Skeletal muscle cell (primary cell): ENCODE measurements around the gene SLC39A13.
A peak's percentile ranks its signal among the peaks of the same experiment; 100 is the strongest.

Source experiments
- DNase-seq: peaks from one replicate; pipeline ENCODE4 v3.0.0-alpha.2; 2010; ENCODE audit warnings: low read depth
- H3K4me3 ChIP-seq: 2 replicates; pipeline ENCODE4 v1.5.1; 2011; ENCODE audit warnings: low read depth, mild to moderate bottlenecking, control low read depth, low read length, moderate library complexity

The SLC39A13 gene

GRCh38 chr11:47398551-47398950, 9.8 kb upstream of the SLC39A13 start:
- no peak for DNase-seq
- no peak overlapping the region for H3K4me3 ChIP-seq

- no peak for DNase-seq
- peak overlapping the region; percentile 48 for H3K4me3 ChIP-seq
These were observed 8.3 kb upstream of the SLC39A13 start for GRCh38 chr11:47399860-47400767.

- H3K4me3 ChIP-seq, result no peak overlapping the region
- DNase-seq, result no peak
These were observed 7.6 kb upstream of the SLC39A13 start for GRCh38 chr11:47400768-47401279.

GRCh38 chr11:47403135-47403534, 5.3 kb upstream of the SLC39A13 start:
- no peak overlapping the region for H3K4me3 ChIP-seq
- no peak for DNase-seq

DNA sequence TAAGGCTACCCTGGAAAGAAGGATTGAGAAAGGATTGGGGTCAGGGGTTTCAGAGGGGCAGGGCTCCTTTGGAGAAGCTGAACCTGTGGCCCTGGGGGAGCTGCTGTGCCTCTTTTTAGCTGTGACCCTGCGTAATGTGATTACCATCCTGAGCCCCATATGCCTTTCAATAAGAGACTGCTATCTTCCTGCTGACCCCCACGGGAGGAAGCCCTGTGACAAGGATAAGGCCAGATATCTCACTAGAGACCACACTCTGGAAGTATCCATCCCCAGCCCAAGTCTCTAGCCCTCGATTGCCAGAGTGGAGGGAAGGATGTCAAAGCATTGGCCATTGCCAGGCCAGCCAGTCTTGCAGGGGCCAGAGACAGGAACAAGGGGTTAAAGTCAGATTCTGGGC, 4.8 kb upstream of the SLC39A13 start:
- DNase-seq, result no peak
- H3K4me3 ChIP-seq, result no peak overlapping the region

- peak overlapping the region; percentile 60 for H3K4me3 ChIP-seq
- DNase-seq, result no peak
These were observed 1.3 kb upstream of the SLC39A13 start for GRCh38 chr11:47406896-47407745.

DNA sequence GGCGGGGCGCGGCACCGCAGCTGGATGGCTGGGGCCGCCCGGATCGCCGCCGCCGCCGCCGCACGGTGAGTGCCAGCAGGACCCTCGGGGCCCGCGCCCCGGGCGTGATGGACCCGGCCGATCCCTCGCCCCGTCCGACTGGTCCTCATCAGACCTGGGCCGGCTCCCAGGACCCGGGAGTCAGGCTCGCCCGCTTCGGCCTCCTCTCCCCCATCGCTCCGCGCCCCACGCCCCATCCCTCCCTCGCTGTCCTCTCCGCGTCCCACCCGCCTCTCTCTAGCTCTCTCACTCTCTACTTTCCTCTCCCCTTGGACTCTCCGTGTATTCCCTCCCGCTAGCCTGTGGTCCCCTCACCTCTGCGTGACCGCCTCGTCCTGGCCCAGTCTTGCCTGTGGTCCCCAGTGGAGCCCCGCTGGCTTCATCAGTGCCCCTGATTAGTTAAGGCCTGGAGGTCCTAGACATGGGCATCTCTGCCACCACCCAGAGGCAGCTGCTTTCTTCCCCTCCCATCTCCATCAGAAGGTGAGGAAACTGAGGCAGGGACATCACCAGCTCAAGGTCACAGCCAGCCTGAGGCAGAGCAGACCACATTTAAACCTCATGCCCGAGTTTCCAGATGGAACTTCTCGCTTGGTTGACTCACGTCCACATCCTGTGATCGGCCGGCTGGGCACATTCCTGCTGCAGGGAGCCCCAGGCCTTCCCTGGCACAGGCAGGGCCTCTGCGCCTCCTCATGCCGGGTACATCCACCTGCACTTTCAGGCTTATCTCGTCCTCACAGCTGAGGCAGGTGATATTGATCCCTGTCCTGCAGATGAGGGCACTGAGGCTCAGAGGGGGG, 429 bp downstream of the SLC39A13 start:
- H3K4me3 ChIP-seq, result peak overlapping the region; percentile 75
- peak; percentile 46 for DNase-seq

DNA sequence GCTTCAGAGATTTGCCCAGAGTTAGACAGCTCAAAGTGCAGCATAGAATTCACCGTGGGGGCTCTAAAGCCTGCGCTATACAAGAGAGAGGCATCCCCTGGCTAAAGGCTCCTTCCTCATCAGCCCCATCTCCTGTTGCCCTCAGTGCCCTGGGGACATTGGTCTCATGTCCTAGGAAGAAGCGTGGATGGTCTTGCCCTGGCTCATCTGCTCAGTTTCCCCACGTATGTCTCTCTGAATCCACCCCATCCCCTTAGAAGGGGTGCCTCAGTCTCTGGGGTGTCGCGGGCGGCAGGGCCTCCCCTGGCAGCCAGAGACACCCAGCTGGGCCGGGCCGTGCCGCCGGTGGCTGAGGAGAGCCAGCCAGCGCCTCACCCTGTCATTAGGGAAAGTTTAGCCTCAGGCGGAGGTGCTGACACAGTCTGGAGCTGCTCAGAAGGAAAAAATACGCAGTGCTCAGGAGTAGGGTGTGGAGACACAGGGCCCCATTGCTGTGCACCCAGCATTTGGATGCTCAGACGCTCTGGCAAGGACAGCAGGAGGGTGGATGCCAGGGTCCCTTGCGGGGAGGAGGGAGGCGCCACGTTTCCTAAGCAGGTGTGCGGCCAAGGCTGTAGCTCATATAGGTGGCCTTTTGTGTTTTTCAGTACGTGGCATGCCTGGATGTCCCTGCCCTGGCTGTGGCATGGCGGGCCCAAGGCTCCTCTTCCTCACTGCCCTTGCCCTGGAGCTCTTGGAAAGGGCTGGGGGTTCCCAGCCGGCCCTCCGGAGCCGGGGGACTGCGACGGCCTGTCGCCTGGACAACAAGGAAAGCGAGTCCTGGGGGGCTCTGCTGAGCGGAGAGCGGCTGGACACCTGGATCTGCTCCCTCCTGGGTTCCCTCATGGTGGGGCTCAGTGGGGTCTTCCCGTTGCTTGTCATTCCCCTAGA, 1.3 kb downstream of the SLC39A13 start:
- peak overlapping the region; percentile 75 for H3K4me3 ChIP-seq
- DNase-seq, result no peak

- no peak for DNase-seq
- H3K4me3 ChIP-seq, result peak overlapping the region; percentile 75
These were observed 2.2 kb downstream of the SLC39A13 start for GRCh38 chr11:47410370-47411264.

DNA sequence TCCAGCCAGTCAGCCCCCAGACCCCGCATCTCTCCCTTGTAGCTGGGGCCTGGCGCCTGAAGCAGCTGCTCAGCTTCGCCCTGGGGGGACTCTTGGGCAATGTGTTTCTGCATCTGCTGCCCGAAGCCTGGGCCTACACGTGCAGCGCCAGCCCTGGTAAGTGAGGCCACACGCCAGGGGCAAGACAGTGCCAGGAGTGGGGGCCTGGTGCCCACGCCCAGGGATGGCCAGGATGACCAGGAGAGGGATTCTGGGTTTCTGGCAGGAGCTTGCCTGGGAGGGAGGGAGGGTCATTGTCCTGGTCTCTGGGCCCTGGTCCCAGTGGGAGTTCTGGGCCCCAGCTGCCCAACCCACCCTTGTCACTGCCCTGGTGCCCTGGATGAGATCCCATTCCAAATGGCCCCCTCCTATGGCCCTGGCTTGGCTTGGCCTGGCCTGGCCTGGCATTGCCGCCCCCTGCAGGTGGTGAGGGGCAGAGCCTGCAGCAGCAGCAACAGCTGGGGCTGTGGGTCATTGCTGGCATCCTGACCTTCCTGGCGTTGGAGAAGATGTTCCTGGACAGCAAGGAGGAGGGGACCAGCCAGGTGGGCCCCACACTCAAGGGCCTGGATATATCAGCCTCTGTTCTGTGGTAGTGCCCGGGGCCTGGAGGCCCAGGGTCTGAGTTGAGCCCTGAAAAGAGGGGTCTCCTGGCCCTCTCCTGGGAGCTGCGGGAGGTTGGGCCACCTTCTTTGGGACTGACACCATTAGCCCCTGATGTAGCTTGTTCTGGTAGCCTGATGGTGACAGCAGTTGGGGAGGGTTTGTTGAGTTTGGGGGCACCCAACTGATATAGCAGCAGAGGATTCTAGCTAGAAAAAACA, 3.7 kb downstream of the SLC39A13 start:
- no peak overlapping the region for H3K4me3 ChIP-seq
- no peak for DNase-seq

DNA sequence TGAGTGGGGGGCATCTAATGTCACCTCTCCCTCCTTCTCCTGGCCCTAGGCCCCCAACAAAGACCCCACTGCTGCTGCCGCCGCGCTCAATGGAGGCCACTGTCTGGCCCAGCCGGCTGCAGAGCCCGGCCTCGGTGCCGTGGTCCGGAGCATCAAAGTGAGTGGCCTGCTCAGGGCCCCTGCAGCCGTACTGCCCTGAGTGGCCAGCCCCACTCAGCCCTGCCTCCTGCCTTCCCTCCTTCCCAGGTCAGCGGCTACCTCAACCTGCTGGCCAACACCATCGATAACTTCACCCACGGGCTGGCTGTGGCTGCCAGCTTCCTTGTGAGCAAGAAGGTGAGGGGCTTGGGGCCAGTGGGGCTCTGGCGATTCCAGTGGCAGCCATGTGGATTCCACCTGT, 5.0 kb downstream of the SLC39A13 start:
- H3K4me3 ChIP-seq, result no peak overlapping the region
- no peak for DNase-seq

DNA sequence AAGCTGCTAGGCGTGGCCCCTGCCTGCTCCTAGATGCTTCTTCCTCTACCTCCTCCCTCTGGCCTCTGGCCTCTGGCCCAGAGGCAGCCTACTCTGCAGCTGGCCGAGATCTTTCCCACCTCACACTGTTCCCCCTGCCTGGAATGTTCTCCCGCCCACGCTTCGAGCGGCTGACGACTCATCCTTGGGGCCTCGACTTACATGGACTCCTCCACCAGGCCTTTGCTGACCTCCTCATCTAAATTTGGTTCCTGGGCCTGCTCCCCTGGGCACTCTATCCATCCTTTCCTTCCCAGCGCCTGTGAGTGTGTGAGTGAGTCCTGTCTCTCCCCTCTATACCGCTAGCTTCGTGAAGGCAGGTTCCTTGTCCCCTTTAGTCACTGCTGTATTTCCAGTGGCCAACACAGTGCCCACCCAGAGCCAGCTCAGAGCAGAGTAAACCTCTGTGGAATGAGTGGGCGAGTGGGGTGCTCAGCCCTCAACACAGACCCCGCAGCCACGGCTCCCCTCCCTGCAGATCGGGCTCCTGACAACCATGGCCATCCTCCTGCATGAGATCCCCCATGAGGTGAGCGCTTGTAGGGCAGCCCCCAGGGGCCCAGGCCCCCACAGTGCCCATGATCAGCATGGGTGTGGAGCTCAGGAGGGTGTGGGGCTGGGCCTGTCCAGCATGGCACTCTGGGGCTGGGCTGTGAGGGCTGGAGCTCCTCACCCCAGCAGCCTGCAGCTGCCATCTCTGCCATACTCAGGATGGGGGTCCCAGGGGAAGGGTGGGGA, 5.7 kb downstream of the SLC39A13 start:
- DNase-seq, result peak; percentile 82

GRCh38 chr11:47414685-47415070, 6.3 kb downstream of the SLC39A13 start:
- H3K4me3 ChIP-seq, result no peak overlapping the region
- DNase-seq, result no peak

More for the DNA sequence above, 5.7 kb downstream of the SLC39A13 start:
- no peak overlapping the region for H3K4me3 ChIP-seq

- no peak overlapping the region for H3K4me3 ChIP-seq
- DNase-seq, result no peak
These were observed 6.9 kb downstream of the SLC39A13 start for GRCh38 chr11:47415091-47415854.

DNA sequence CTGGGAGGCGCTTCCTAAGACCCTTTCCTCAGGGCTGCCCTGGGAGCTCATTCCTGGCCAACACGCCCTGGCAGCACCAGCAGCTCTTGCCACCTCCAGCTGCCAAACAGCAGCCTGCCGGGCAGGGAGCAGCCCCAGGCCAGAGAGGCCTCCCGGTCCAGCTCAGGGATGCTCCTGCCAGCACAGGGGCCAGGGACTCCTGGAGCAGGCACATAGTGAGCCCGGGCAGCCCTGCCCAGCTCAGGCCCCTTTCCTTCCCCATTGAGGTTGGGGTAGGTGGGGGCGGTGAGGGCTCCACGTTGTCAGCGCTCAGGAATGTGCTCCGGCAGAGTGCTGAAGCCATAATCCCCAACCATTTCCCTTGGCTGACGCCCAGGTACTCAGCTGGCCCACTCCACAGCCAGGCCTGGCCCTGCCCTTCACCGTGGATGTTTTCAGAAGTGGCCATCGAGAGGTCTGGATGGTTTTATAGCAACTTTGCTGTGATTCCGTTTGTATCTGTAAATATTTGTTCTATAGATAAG, 7.6 kb downstream of the SLC39A13 start:
- H3K4me3 ChIP-seq, result no peak overlapping the region
- peak; percentile 89 for DNase-seq
